Vagina (tissue), 2 donors: ENCODE data around the gene SRGAP3. TPM values are rescaled to one million over a fixed set of nuclear protein-coding genes. Genes with fewer than 3 reads are reported as not detected.

Source experiments
- DNase-seq, 2 donors: peaks; one replicate each; pipeline ENCODE4 v3.0.0-alpha.2; 2017; ENCODE audit errors: extremely low spot score in 2 of 2
- H3K27ac ChIP-seq: fragments of 200-600 bp; sonication (generic); one replicate; pipeline ENCODE4 v1.5.1; 2019
- H3K27me3 ChIP-seq: fragments of 200-600 bp; sonication (generic); one replicate; pipeline ENCODE4 v1.5.1; 2019
- H3K36me3 ChIP-seq, 2 donors: fragments of 200-600 bp; sonication (generic); one replicate each; pipeline ENCODE4 v1.5.1; 2017 to 2019
- H3K4me1 ChIP-seq: fragments of 200-600 bp; sonication (generic); one replicate; pipeline ENCODE4 v1.5.1; 2019
- H3K4me3 ChIP-seq, 2 donors: fragments of 200-600 bp; sonication (generic); 1 replicate in 1 of 2; 2 replicates in 1 of 2; pipeline ENCODE4 v1.5.1; 2016 to 2019
- H3K9me3 ChIP-seq: fragments of 200-600 bp; sonication (generic); one replicate; pipeline ENCODE4 v1.5.1; 2019
- POLR2A ChIP-seq, 2 donors: fragments of 450-650 bp; IDR thresholded peaks; one replicate each; pipeline ENCODE4 v1.6.1; 2017; ENCODE audit warnings: antibody characterized with exemption in 2 of 2, mild to moderate bottlenecking in 2 of 2, moderate library complexity in 2 of 2
- POLR2AphosphoS5 ChIP-seq, 2 donors: sonication (generic); formaldehyde crosslinking; IDR thresholded peaks; one replicate each; pipeline ENCODE4 v1.9.0; 2017; ENCODE audit warnings: antibody characterized with exemption in 2 of 2, mild to moderate bottlenecking in 2 of 2, low read depth in 1 of 2; ENCODE audit not compliant: insufficient read depth in 1 of 2
- intact Hi-C: fragments of 100-400 bp; cut with DNase I; formaldehyde crosslinking; loops from one replicate; pipeline ENCODE4 v1.15.1; 2023
- total RNA-seq: library from RNA; depleted of rRNA; stranded (reverse); fragments of >200 nt; gene quantifications from one replicate; pipeline ENCODE4 v1.2.3, GENCODE V29; 2016
- TF ChIP-seq, protein P1 (sequence below), 3 experiments: fragments of 450-650 bp in 2 of 3; fragments of 200-600 bp in 1 of 3; sonication (generic) in 1 of 3; IDR thresholded peaks; one replicate each; pipeline ENCODE4 v1.5.1; 2017 to 2019; ENCODE audit warnings: antibody characterized with exemption in 3 of 3, mild to moderate bottlenecking in 2 of 3, moderate library complexity in 2 of 3

SRGAP3 gene
- total RNA-seq, 1 donor from 2014 or later, result 20.6 TPM

DNA sequence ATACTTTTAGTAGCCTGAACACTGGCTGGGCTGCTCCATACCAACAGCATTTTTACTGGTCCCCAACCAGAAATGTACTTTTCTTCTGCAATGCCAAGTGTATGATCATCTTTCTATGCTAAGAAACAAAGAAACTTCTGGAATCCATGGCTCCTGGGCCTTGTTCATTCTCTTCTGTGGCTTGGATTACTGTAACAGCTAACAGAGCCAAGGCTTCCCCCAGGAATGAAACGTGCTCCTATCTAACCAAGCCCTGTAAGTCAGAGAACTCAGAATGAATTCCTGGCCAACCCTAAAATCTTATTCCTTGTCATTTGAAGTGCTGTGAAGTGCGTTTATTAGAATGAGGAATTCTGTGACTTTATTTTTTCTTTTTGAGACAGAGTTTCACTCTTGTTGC, 183.3 kb downstream of the SRGAP3 start:
- Histone ChIP-seq H3K4me3 (no peak overlapping the region), H3K27ac (no peak overlapping the region), H3K9me3 (no peaks in the 10 kb centered on the region), H3K27me3 (no peaks in the 10 kb centered on the region), H3K4me1 (no peaks in the 10 kb centered on the region), H3K36me3 (no peaks in the 10 kb centered on the region)
- intact Hi-C loops, result loop anchor here (5.0 to 10.0 kb wide), 2 partner anchors 71 to 94 kb away; no protein-coding TSS in a partner anchor
- TF ChIP-seq POLR2A (IDR thresholded peaks at IDR 0.05), result no peak
- TF ChIP-seq, protein P1, sequence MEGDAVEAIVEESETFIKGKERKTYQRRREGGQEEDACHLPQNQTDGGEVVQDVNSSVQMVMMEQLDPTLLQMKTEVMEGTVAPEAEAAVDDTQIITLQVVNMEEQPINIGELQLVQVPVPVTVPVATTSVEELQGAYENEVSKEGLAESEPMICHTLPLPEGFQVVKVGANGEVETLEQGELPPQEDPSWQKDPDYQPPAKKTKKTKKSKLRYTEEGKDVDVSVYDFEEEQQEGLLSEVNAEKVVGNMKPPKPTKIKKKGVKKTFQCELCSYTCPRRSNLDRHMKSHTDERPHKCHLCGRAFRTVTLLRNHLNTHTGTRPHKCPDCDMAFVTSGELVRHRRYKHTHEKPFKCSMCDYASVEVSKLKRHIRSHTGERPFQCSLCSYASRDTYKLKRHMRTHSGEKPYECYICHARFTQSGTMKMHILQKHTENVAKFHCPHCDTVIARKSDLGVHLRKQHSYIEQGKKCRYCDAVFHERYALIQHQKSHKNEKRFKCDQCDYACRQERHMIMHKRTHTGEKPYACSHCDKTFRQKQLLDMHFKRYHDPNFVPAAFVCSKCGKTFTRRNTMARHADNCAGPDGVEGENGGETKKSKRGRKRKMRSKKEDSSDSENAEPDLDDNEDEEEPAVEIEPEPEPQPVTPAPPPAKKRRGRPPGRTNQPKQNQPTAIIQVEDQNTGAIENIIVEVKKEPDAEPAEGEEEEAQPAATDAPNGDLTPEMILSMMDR (IDR thresholded peaks at IDR 0.05), result no peak
- no peak for TF ChIP-seq POLR2AphosphoS5 (IDR thresholded peaks at IDR 0.05; ENCODE audit: insufficient read depth in 1 of 2, low read depth in 1 of 2)
- DNase-seq, result no peak

DNA sequence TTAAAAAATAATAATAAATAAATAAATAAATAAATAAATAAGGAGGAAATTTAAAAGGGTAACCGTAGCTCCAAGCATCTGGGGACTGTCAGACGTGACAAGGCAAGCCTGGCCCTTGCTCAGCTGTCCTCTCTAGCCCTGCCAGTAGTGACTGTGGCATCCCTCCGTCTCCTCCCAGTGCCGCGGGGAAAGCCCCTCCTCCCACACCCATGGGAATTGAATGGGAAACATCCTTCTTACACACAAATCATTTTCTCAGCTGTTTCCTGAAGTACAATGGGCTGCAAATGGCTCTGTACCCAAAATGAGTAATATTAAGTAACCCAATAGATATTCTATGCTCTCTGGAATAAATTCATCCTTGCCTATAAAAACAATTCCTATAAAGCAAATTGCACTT, 184.6 kb downstream of the SRGAP3 start:
- intact Hi-C loops, result loop anchor here (5.0 to 10.0 kb wide), 2 partner anchors 70 to 93 kb away; no protein-coding TSS in a partner anchor
- H3K4me1 ChIP-seq, result no peaks in the 10 kb centered on the region
- H3K27ac ChIP-seq, result no peak overlapping the region
- no peaks in the 10 kb centered on the region for H3K36me3 ChIP-seq
- H3K27me3 ChIP-seq, result no peaks in the 10 kb centered on the region
- no peaks in the 10 kb centered on the region for H3K9me3 ChIP-seq
- no peak overlapping the region for H3K4me3 ChIP-seq
- TF ChIP-seq, protein P1 (IDR thresholded peaks at IDR 0.05), result no peak
- TF ChIP-seq POLR2AphosphoS5 (IDR thresholded peaks at IDR 0.05; ENCODE audit: insufficient read depth in 1 of 2, low read depth in 1 of 2) (no peak), POLR2A (IDR thresholded peaks at IDR 0.05) (no peak)
- no peak for DNase-seq

DNA sequence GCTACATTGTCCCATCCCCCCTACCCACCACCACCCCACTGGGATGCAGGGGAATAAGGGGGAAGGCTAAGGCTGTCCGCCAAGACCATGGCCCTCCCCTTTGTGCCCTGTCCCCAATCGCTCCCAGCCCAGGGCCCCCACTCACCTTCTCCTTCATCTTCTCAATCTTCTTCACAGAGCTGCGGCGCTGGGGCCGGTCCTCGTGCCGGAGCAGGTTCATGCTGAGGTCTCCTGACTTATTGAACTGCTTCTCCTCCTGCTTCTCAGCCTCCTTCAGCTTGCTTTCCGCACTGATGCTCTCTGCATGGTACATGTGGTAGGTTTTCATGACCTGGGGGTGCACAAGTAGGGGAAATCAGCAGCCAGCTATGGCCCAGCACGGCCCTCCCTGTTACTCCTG, 185.2 kb downstream of the SRGAP3 start:
- Histone ChIP-seq H3K27me3 (no peaks in the 10 kb centered on the region), H3K4me1 (no peaks in the 10 kb centered on the region), H3K27ac (no peak overlapping the region), H3K36me3 (no peaks in the 10 kb centered on the region), H3K4me3 (no peak overlapping the region), H3K9me3 (no peaks in the 10 kb centered on the region)
- intact Hi-C loops, result loop anchor here (10.0 kb wide), 1 partner anchor 69 kb away; no protein-coding TSS in a partner anchor
- no peak for DNase-seq
- TF ChIP-seq POLR2AphosphoS5 (IDR thresholded peaks at IDR 0.05; ENCODE audit: insufficient read depth in 1 of 2, low read depth in 1 of 2) (no peak), POLR2A (IDR thresholded peaks at IDR 0.05) (no peak)
- TF ChIP-seq, protein P1 (IDR thresholded peaks at IDR 0.05), result no peak

DNA sequence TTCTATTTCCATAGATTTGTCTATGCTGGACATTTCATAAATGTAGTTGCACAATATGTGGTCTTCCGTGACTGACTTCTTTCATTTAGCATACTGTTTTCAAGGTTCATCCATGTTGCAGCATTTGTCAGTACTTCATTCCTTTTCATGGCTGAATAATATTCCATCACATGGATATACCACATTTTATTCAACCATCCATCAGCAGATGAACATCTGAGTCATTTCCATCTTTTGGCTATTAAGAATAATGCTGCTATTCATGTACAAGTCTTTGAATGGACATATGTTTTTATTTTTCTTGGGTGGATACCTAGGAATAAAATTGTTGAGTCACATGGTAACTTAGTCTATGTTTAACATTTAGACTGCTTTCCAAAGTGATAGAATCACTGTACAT, 186.9 kb downstream of the SRGAP3 start:
- no peak overlapping the region for H3K4me3 ChIP-seq
- H3K27me3 ChIP-seq, result no peaks in the 10 kb centered on the region
- intact Hi-C loops, result loop anchor here (10.0 kb wide), 1 partner anchor 68 kb away; no protein-coding TSS in a partner anchor
- H3K36me3 ChIP-seq, result no peaks in the 10 kb centered on the region
- H3K27ac ChIP-seq, result no peak overlapping the region
- H3K9me3 ChIP-seq, result no peaks in the 10 kb centered on the region
- H3K4me1 ChIP-seq, result no peaks in the 10 kb centered on the region
- TF ChIP-seq, protein P1 (IDR thresholded peaks at IDR 0.05), result no peak
- TF ChIP-seq POLR2A (IDR thresholded peaks at IDR 0.05) (no peak), POLR2AphosphoS5 (IDR thresholded peaks at IDR 0.05; ENCODE audit: insufficient read depth in 1 of 2, low read depth in 1 of 2) (no peak)
- DNase-seq, result no peak

DNA sequence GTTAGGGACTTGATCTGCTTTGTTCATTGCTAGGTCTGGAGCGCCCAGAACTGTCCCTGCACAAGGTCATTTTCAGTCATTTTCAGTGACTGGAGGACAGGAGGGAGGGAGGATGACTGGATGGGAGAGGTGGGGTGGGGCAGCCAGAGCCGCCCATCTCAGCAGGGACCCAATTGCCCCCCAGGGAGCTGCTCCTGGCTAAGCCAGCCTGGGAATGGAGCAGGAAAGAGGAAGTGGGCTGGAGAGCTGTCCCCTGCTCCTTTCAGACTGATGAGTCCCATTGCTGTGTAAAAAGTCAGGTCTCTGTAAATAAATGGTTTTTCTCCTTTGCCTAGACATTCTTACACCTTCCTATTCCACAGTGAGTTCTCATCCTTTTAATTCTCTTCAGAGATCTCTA, 187.8 kb downstream of the SRGAP3 start:
- Histone ChIP-seq H3K27ac (no peak overlapping the region), H3K4me1 (no peaks in the 10 kb centered on the region), H3K4me3 (no peak overlapping the region), H3K27me3 (no peaks in the 10 kb centered on the region), H3K9me3 (no peaks in the 10 kb centered on the region), H3K36me3 (no peaks in the 10 kb centered on the region)
- intact Hi-C loops, result loop anchor here (10.0 kb wide), 1 partner anchor 67 kb away; no protein-coding TSS in a partner anchor
- DNase-seq, result no peak
- TF ChIP-seq POLR2AphosphoS5 (IDR thresholded peaks at IDR 0.05; ENCODE audit: insufficient read depth in 1 of 2, low read depth in 1 of 2) (no peak), POLR2A (IDR thresholded peaks at IDR 0.05) (no peak)
- TF ChIP-seq, protein P1 (IDR thresholded peaks at IDR 0.05), result no peak
